Gastrocnemius medialis (tissue), 4 donors: Measurements from ENCODE around the gene SUOX.

Experiments
- POLR2A ChIP-seq, 2 donors: fragments of 450-650 bp; IDR thresholded peaks; one replicate each; pipeline ENCODE4 v1.6.1; 2017; ENCODE audit warnings: antibody characterized with exemption in 2 of 2, mild to moderate bottlenecking in 2 of 2, moderate library complexity in 2 of 2
- TF ChIP-seq, protein P1 (sequence below), 5 experiments: fragments of 450-650 bp in 3 of 5; fragments of 200-600 bp in 2 of 5; sonication (generic) in 2 of 5; IDR thresholded peaks in 4 of 5; conservative IDR thresholded peaks in 1 of 5; 1 replicate in 4 of 5; 2 replicates in 1 of 5; pipeline ENCODE4 v1.5.1; 2016 to 2019; ENCODE audit warnings: antibody characterized with exemption in 5 of 5, mild to moderate bottlenecking in 3 of 5, moderate library complexity in 3 of 5

DNA sequence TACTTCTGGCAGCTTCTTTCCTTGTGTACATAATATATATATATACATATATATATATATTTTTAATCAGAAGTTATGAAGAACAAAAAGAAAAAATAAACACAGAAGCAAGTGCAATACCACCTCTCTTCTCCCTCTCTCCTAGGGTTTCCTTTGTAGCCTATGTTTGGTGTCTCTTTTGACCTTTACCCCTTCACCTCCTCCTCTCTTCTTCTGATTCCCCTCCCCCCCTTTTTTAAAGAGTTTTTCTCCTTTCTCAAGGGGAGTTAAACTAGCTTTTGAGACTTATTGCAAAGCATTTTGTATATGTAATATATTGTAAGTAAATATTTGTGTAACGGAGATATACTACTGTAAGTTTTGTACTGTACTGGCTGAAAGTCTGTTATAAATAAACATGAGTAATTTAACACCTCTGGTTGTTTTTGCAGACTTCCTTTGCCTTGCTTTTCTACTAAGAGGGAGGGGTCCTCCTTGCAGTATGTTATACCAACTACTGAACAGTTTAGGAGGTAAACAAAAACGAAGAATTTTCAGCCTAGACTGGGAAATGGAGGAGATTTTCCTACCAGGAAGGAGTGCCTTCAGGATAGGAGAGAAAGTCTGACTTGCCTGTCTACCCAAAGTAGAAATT lies 41.1 kb downstream of the SUOX start:
- TF ChIP-seq, protein P1, sequence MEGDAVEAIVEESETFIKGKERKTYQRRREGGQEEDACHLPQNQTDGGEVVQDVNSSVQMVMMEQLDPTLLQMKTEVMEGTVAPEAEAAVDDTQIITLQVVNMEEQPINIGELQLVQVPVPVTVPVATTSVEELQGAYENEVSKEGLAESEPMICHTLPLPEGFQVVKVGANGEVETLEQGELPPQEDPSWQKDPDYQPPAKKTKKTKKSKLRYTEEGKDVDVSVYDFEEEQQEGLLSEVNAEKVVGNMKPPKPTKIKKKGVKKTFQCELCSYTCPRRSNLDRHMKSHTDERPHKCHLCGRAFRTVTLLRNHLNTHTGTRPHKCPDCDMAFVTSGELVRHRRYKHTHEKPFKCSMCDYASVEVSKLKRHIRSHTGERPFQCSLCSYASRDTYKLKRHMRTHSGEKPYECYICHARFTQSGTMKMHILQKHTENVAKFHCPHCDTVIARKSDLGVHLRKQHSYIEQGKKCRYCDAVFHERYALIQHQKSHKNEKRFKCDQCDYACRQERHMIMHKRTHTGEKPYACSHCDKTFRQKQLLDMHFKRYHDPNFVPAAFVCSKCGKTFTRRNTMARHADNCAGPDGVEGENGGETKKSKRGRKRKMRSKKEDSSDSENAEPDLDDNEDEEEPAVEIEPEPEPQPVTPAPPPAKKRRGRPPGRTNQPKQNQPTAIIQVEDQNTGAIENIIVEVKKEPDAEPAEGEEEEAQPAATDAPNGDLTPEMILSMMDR (IDR thresholded peaks at IDR 0.05 in 4 of 5, conservative IDR thresholded peaks at IDR 0.05 in 1 of 5) = no peak
- TF ChIP-seq POLR2A (IDR thresholded peaks at IDR 0.05) = no peak
